Gastroesophageal sphincter (tissue), 3 donors: ENCODE measurements around the gene SPI1.

Experiments used
- EP300 ChIP-seq: sonication (generic); formaldehyde crosslinking; IDR thresholded peaks from one replicate; pipeline ENCODE4 v1.6.1; 2017; ENCODE audit warnings: antibody characterized with exemption, mild to moderate bottlenecking
- POLR2A ChIP-seq, 2 donors: fragments of 450-650 bp; IDR thresholded peaks; one replicate each; pipeline ENCODE4 v1.6.1; 2017; ENCODE audit warnings: antibody characterized with exemption in 2 of 2, mild to moderate bottlenecking in 2 of 2, moderate library complexity in 1 of 2
- POLR2AphosphoS5 ChIP-seq: sonication (generic); formaldehyde crosslinking; IDR thresholded peaks from one replicate; pipeline ENCODE4 v1.6.1; 2017; ENCODE audit warnings: antibody characterized with exemption
- TF ChIP-seq, protein P1 (sequence below), 4 experiments: fragments of 200-600 bp in 2 of 4; fragments of 450-650 bp in 2 of 4; sonication (generic) in 1 of 4; IDR thresholded peaks; one replicate each; pipeline ENCODE4 v1.5.1; 2017 to 2019; ENCODE audit warnings: antibody characterized with exemption in 4 of 4, mild to moderate bottlenecking in 2 of 4, moderate library complexity in 2 of 4

DNA sequence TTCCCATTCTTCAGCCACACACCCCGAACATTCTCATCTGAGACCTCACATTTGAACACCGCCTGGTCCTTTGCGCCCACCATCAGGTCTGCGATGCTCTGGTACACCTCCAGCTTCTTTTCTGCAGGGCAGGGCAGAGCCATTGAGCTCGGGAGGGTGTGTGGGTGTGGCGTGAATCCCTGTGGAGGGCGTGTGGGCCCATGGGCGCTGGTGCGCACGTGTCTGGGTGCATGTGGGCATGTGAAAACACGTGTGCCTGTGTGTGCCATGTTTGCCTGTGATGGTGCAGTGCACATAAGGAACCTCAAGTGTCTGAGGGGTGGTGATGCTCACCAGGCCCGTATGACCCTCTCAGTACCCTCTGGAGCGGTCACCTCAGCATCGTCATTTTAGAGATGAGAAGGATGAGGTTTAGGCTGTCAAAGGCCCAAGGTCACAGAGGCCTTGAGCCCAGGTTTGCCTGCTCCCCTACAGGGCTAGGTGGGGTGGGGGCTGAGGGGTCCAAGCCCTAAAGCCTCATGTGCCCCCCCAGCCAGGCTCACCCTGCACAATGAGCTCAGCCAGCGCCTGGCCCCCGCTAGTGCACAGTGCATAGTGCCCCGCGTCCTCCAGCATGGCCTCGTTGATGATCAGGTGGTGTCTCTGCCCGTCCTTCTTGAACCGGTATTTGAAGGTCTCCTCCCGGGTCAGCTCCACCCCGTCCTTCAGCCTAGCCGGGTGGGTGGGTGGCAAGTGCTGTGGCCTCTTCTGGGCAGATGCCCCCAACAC is 36.1 kb downstream of the SPI1 start:
- TF ChIP-seq, protein P1, sequence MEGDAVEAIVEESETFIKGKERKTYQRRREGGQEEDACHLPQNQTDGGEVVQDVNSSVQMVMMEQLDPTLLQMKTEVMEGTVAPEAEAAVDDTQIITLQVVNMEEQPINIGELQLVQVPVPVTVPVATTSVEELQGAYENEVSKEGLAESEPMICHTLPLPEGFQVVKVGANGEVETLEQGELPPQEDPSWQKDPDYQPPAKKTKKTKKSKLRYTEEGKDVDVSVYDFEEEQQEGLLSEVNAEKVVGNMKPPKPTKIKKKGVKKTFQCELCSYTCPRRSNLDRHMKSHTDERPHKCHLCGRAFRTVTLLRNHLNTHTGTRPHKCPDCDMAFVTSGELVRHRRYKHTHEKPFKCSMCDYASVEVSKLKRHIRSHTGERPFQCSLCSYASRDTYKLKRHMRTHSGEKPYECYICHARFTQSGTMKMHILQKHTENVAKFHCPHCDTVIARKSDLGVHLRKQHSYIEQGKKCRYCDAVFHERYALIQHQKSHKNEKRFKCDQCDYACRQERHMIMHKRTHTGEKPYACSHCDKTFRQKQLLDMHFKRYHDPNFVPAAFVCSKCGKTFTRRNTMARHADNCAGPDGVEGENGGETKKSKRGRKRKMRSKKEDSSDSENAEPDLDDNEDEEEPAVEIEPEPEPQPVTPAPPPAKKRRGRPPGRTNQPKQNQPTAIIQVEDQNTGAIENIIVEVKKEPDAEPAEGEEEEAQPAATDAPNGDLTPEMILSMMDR (IDR thresholded peaks at IDR 0.05) = no peak
- TF ChIP-seq POLR2A (IDR thresholded peaks at IDR 0.05) = no peak
- no peak for TF ChIP-seq POLR2AphosphoS5
- TF ChIP-seq EP300 = no peak
